NCI-H1930 (cell line): Measurements from ENCODE around the gene ZNF385C.
"Not testable (repeated sequence)": the region's sequence is repeated elsewhere in the genome, so short reads cannot be mapped to it uniquely, and the experiment has no call there.

Experiments
- DNase-seq, 2 experiments: peaks; one replicate each; lab custom pipeline; 2025; lab: John Stamatoyannopoulos, UW

The ZNF385C gene

GRCh38 chr17:42050393-42051012, 47.8 kb downstream of the ZNF385C start, which contains the start of gene C17orf113:
Gene C17orf113 (minus strand): TSS chr17:42050601. CDS start chr17:42043376, 7,225 bp downstream.
- peak; percentile 38 to 62 for DNase-seq

GRCh38 chr17:42049834-42050392, 48.4 kb downstream of the ZNF385C start:
- no peak for DNase-seq

GRCh38 chr17:42047343-42047742, 50.9 kb downstream of the ZNF385C start:
- no peak for DNase-seq

- no peak for DNase-seq
Observed at GRCh38 chr17:42045719-42046118, 52.6 kb downstream of the ZNF385C start.

GRCh38 chr17:42042598-42043319, 55.5 kb downstream of the ZNF385C start:
- DNase-seq = no peak

- DNase-seq = no peak
Observed at GRCh38 chr17:42041619-42042018, 56.7 kb downstream of the ZNF385C start.

- no peak for DNase-seq
Observed at GRCh38 chr17:42040818-42041217, 57.5 kb downstream of the ZNF385C start.

GRCh38 chr17:42039794-42040763, 58.2 kb downstream of the ZNF385C start:
- no peak for DNase-seq

- no peak for DNase-seq
Observed at GRCh38 chr17:42038221-42038973, 59.9 kb downstream of the ZNF385C start.

- DNase-seq = no peak
Observed at GRCh38 chr17:42034059-42034458, 64.2 kb downstream of the ZNF385C start.

GRCh38 chr17:42031584-42031983, 66.7 kb downstream of the ZNF385C start:
- no peak for DNase-seq

- DNase-seq = no peak
Observed at GRCh38 chr17:42028791-42029127, 69.5 kb downstream of the ZNF385C start.

GRCh38 chr17:42027961-42028790, 70.1 kb downstream of the ZNF385C start:
- DNase-seq = no peak

- DNase-seq = no peak
Observed at GRCh38 chr17:42027590-42027889, 70.7 kb downstream of the ZNF385C start.

GRCh38 chr17:42026857-42027589, 71.2 kb downstream of the ZNF385C start:
- no peak for DNase-seq

GRCh38 chr17:42025936-42026335, 72.3 kb downstream of the ZNF385C start:
- DNase-seq = no peak

- DNase-seq = no peak
Observed at GRCh38 chr17:42025191-42025579, 73.1 kb downstream of the ZNF385C start.

GRCh38 chr17:42023524-42024349, 74.5 kb downstream of the ZNF385C start:
- peak in 1 of 2 experiments; percentile 10 for DNase-seq

GRCh38 chr17:42020845-42021244, 77.4 kb downstream of the ZNF385C start:
- DNase-seq = not testable (repeated sequence)
